Fibroblast of the aortic adventitia (primary cell): ENCODE measurements around the gene AOPEP. TPM values are rescaled to one million over a fixed set of nuclear protein-coding genes. Genes with fewer than 3 reads are reported as not detected.

Source experiments
- DNase-seq: peaks from one replicate; pipeline ENCODE4 v3.0.0-alpha.2; 2010; ENCODE audit warnings: low read depth
- H3K4me3 ChIP-seq: 2 replicates; pipeline ENCODE4 v1.5.1; 2011; ENCODE audit warnings: low read depth, mild to moderate bottlenecking, control low read depth, low read length, moderate library complexity
- CTCF ChIP-seq: IDR thresholded peaks from 2 replicates; pipeline ENCODE4 v1.5.1; 2011; ENCODE audit warnings: mild to moderate bottlenecking, low read length, control low read depth, inconsistent platforms; ENCODE audit not compliant: insufficient read depth
- total RNA-seq: library from RNA; depleted of rRNA; stranded (reverse); fragments of >200 nt; gene quantifications from 2 replicates; pipeline ENCODE4 v1.2.3, GENCODE V29; 2012; ENCODE audit warnings: low replicate concordance

Gene AOPEP
- total RNA-seq, 1 donor: 39.7 TPM

DNA sequence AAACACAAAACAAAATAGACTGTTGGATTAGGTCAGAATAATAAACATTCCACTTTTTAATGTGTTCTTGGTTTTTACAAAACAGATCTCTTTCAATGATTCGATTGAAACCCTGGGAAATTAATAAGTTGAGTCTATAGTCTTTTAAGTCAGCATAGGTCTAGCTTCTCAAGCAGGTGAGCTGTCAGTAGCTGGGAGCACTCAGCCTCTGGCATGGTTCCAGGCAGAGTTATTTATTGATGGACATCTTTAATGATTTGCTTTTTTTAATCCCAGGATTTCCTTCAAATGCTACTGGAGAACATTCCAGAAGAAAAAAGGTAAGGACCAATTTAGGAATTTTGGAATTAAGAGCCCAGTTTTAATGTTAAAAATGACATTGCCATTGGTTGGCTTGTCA is 241.0 kb downstream of the AOPEP start:
- DNase-seq: no peak
- H3K4me3 ChIP-seq: no peak overlapping the region
- no peak for TF ChIP-seq CTCF

GRCh38 chr9:94971378-94972131 is 245.1 kb downstream of the AOPEP start:
- no peak overlapping the region for H3K4me3 ChIP-seq
- no peak for TF ChIP-seq CTCF
- DNase-seq: peak; percentile 14

- H3K4me3 ChIP-seq: no peak overlapping the region
- DNase-seq: peak; percentile 86
- no peak for TF ChIP-seq CTCF
Measured at GRCh38 chr9:94973451-94973941, 247.0 kb downstream of the AOPEP start.

- peak; percentile 45 for DNase-seq
- TF ChIP-seq CTCF: no peak
- H3K4me3 ChIP-seq: no peak overlapping the region
Measured at GRCh38 chr9:94974154-94974879, 247.8 kb downstream of the AOPEP start.

DNA sequence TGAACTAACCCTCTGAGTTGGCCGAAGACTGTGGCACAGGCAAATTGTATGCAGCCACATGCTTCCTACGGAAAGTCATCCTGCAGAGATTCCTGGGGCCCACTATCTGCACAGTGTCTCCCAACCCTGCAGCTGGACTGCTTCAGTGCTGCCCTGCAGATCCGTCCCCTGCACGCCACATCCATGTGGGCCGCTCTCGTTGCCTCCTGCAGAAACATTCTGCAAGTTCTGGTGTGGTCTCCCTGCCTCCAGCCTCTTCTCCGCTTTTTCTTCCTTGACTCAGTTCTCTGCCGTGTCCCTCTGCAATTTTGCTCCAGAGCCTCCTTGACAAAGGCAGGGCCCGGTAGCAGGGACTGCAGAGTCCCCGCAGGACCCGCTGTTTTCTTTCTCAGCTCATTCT is 249.0 kb downstream of the AOPEP start:
- H3K4me3 ChIP-seq: no peak overlapping the region
- no peak for DNase-seq
- no peak for TF ChIP-seq CTCF

DNA sequence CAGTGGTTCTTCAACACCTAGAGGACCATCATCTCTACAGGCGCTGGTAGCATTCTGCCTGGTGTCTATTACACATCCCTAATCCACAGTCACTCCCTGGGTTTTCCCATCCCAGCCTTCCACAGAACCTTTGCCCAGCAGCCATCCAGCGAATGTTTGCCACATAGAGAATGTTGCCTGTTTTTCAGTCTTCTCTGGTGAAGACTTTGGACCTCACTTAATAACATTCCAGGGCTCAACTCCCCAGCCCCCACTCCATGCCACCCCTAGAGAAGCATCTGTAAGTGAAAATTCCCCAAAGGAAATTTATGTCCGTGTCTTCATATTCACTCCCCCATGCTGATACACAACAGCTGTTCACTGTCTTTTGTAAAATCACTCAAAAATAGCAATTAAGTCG is 249.6 kb downstream of the AOPEP start:
- no peak for DNase-seq
- no peak for TF ChIP-seq CTCF
- no peak overlapping the region for H3K4me3 ChIP-seq
